Posterior vena cava (tissue), 2 donors: ENCODE measurements around the gene BGN. TPM values are rescaled to one million over a fixed set of nuclear protein-coding genes. Genes with fewer than 3 reads are reported as not detected.

Source experiments
- DNase-seq: peaks from one replicate; pipeline ENCODE4 v3.0.0-alpha.2; 2020; ENCODE audit warnings: low spot score
- intact Hi-C, 2 donors: fragments of 100-400 bp; cut with DNase I; formaldehyde crosslinking; loops; one replicate each; pipeline versions ENCODE4 v1.14.1 to v1.14.2; 2022 to 2023
- total RNA-seq, 2 donors: library from RNA; stranded (reverse); fragmentation: NEBNext Ultra II Directional; extraction: Animal tissue kit (Norgen Biotek cat#: 25700); gene quantifications; one replicate each; pipeline ENCODE4 v1.2.1, GENCODE V29; 2021
- donor health status: DM: yes; HTN: yes; CAD: no.
- donor health status: DM: yes; HTN: yes; CAD: no.

BGN gene
- total RNA-seq, 2 donors from 2014 or later: 392 to 743 TPM

- DNase-seq: no peak
- intact Hi-C loops: no loop called here
Measured at GRCh38 chrX:153496590-153496959, 1.8 kb downstream of the BGN start.

DNA sequence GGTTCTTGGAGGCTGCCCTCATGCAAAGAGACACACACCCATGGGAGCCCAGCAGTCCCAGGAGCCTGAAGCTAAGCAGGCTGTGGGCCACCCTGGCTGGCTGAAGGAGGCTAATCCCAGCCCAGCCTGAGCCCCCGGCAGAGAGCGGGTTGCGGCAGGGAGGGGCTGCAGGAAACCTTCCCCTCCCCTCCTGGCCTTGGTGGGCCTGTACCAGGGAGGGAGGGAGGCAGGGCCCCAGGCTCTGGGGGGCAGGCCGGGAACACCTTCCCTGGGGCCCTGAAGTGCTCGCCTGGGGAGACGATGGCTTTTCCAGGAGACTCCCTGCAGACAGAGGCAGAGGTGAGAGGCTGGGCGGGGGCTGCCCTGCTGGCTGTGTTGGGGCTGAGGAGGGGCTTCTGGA is 3.7 kb downstream of the BGN start:
- intact Hi-C loops: no loop called here
- DNase-seq: no peak

- intact Hi-C loops: no loop called here
- no peak for DNase-seq
Measured at GRCh38 chrX:153499341-153499740, 4.6 kb downstream of the BGN start.

DNA sequence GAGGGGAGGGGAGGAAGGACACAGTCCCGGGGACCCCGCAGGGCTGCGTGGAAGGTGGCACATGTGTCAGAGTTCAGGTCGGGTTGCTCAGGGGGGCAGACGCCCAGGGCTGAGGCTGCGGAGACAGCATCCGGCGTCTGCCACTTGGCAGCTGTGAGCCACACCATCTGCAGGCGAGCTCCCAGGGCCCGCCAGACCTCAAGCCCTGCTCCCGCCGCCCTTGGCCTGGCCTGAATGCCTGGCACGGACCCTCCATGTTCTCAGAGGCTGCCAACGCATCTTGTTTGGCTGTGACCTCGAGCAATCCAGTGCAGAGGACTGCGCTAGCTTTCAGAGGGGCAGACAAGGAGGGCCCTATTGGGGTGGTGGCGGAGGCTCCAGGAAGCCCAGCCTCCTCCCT is 5.1 kb downstream of the BGN start:
- DNase-seq: no peak

DNA sequence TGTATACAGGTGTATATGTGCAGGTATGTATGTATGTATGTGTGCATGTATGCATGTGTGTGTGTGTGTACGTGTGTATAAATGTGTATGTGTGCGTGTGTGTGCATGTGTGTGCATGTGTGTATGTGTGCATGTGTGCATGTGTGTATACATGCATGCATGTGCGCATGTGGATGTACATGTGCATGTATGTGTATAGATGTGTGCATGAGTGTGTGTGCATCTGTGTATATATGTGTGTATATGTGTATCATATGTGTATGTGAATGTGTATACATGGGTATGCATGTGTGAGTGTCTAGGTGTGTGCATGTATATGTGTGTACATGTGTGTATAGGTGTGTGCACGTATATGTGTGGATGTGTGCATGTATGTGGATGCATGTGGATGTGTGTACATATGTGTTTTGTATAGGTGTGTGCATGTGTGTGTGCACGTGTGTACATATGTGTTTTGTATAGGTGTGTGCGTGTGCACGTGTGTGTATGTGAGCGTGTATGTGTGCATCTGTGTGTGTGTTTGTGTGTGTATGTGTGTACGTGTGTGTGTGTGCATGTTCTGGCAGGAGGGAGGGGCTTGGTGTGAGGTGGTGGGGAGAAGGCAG is 6.0 kb downstream of the BGN start:
- intact Hi-C loops: no loop called here
- no peak for DNase-seq

More for the DNA sequence above, 5.1 kb downstream of the BGN start:
- intact Hi-C loops: no loop called here

- intact Hi-C loops: no loop called here
- no peak for DNase-seq
Measured at GRCh38 chrX:153501530-153501929, 6.8 kb downstream of the BGN start.

- intact Hi-C loops: no loop called here
- no peak for DNase-seq
Measured at GRCh38 chrX:153502131-153502530, 7.4 kb downstream of the BGN start.

DNA sequence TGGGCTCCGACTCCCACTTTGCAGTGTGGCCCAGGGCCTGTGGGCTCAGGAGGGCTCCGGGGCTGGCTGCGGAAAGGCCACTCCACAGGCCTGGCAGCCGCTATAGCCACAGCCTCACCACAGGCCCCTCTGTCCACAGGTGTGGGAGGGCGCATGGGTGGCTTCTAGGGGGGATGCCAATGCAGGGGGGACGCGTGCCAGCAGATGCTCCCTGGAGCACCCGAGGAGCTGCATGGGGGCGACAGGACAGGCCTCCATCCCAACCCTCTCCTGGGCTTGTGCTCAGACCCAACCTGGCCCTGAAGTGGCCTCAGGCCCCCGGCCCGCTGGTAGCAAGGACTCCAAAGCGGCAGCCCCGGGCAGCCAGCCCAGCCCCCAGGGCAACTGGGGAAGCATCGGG is 8.0 kb downstream of the BGN start:
- intact Hi-C loops: no loop called here
- DNase-seq: no peak

GRCh38 chrX:153504445-153505016 is 9.8 kb downstream of the BGN start:
- no peak for DNase-seq
- intact Hi-C loops: loop anchor here in 1 of 2 donors (5.0 kb wide), 1 partner anchor 32 kb away; the partner anchor contains the start of gene HAUS7

DNA sequence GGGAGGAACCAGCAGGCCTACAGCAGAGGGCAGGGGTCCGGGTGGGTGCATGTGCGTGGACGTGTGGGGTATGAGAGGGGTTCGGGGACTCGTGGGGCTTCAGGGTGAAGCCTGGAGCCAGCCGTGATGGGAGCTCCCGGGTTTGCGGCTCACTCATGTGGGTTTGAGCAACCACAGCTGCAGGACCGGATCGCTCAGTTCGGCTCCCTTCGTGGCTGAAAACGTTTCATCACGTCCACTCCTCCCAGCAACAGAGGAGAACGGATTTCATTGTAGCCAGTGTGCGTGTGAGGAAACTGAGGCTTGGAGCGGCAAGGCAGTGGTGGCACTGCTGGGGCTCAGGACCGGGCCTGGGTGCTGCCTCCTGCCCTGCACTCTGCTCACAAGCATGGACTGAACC is 10.6 kb downstream of the BGN start:
- intact Hi-C loops: loop anchor here in 1 of 2 donors (5.0 kb wide), 1 partner anchor 33 kb away; the partner anchor contains the start of gene HAUS7
- no peak for DNase-seq

- DNase-seq: peak; percentile 95
- intact Hi-C loops: loop anchor here in 1 of 2 donors (5.0 kb wide), 1 partner anchor 35 kb away; the partner anchor contains the start of gene HAUS7
Measured at GRCh38 chrX:153507484-153508178, 12.9 kb downstream of the BGN start.

DNA sequence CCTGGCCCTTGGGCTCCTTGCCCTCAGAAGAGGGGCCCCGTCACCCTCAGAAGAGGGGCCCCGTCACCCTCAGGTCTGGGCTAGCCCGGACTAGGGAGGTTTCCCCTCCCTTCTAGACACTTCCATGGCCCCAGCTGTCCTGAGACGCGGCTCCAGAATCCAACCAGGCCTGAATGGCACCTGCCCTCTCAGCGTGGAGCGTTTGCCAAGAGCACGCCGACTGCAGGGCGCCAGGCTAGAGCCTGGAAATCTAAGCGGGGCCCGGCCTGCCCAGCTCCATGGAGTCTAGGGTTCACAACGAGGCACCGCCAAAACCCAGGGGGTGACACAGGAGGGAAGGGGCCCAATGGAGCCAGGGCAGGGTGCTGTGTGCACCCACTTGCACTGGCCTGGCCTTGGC is 14.8 kb downstream of the BGN start:
- intact Hi-C loops: loop anchor here in 1 of 2 donors (5.0 kb wide), 1 partner anchor 37 kb away; the partner anchor contains the start of gene HAUS7
- DNase-seq: no peak

- no peak for DNase-seq
- intact Hi-C loops: no loop called here
Measured at GRCh38 chrX:153510383-153510782, 15.6 kb downstream of the BGN start.

DNA sequence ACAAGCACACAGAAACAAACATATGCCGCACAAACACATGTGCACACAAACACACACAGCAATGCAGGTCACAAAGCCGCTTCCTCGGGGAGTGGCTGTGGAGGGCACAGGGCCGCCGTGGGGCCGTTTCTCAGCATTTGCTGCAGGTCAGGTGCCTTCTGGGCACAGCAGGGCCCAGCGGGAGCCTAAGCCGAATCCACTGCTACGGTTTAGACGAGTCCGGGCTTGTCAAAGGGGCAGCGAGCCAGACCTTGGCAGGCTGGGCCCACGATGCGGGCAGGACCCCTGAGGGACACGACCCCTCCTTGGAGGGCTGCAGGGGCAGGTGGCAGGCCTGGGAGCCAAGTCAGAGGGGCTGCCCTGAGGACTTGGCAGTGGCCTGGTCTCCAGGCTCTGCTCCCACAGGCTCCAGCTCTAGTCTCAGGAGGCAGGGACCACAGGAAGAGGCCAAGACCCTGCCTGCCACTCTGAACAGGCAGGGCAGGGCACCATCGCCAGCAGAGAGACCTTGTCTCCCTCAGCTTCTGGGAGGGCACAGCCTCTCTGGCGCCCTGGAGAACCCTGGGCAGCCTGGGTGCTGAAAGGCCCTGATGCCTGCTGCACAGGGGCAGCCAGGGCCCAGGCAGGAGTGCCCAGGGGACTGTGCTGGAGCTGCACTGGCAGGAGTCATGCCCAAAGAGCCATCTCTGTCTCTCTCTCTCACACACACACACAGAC is 17.2 kb downstream of the BGN start:
- intact Hi-C loops: no loop called here

GRCh38 chrX:153512501-153512893 is 17.7 kb downstream of the BGN start:
- intact Hi-C loops: no loop called here
- no peak for DNase-seq

More for the DNA sequence above, 17.2 kb downstream of the BGN start:
- DNase-seq: no peak

DNA sequence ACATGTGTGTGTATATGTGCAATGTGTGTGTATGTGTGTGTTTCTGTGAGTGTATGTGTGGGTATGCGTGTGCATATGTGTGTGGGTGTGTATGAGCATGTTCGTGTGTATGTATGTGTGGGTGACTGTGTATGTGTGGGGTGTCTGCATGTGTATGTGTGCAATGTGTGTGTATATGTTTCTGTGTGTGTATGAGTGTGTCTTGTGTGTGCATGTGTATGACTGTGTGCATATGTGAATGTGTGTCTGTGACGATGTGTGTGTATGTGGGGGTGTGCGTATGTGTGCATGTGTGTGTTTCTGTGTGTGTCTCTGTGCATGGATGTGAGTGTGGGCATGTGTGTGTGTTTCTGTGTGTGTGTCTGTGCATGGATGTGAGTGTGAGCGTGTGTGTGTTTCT is 18.5 kb downstream of the BGN start:
- no peak for DNase-seq
- intact Hi-C loops: no loop called here

DNA sequence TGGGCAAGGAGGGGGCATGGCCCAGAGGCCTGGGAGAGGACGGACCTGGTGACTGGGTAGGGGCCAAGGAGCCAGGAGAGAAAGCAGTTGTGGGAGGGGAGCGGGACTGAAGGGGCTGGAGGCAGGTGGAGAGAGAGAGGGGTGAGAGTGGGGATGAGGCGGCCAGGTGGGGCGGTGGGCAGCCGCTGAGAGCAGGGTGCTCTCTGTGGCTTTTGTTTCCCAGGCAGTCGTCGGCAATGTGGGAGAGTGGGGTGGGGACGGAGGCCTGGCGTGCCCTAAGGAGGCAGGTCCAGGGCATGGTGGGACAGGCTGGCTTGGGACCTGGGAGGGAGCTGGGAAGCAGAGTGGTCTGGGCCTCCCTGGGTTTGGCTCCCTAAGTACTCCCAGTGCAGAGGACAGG is 19.5 kb downstream of the BGN start:
- intact Hi-C loops: no loop called here
- no peak for DNase-seq

DNA sequence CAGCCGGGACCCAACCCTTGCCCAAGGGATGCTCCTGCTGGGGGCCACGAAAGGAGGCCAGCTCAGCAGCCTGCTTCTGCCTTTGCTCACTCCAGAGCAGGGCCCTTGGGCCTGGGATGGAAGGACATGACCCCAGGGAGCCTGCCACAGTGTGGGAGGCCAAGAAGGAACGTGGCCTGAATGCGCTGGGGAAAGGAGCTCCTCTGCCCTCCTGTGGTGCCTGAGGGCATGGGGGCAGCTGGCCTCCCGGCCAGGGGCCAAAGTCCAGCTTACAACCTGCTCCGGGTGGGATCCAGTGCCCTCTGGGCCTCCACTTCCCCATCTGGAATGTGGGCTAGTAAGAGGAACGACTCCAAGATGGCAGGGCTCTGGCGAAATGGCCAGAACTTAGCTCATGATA is 20.7 kb downstream of the BGN start:
- intact Hi-C loops: no loop called here
- DNase-seq: no peak

DNA sequence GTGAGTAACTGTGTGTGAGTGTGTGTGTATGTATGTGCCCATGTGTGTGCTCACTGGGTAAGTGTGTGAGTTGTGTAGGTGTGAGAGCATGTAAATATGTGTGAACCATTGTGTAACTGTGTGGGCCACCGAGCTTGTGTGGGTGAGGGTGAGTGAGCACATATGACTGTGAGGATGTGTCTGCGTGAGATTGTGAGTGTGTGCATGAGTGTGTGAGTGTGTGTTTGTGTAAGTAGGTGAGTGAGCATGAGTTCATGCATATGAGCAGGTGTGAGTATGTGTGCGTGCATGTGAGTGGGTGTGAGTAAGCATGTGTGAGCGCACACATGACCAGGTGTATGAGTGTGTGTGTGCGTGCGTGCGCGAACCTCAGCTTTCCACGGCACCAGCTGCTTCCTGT is 21.3 kb downstream of the BGN start:
- no peak for DNase-seq
- intact Hi-C loops: no loop called here

GRCh38 chrX:153517423-153517822 is 22.6 kb downstream of the BGN start, which contains the start of gene ATP2B3:
Gene ATP2B3, plus strand, starts transcription at chrX:153517642. Its CDS starts 18,606 bp downstream, at chrX:153536248.
- no peak for DNase-seq
- intact Hi-C loops: no loop called here
